Ascending aorta (tissue), 2 donors: Measurements from ENCODE around the gene GTPBP1. TPM values are rescaled to one million over a fixed set of nuclear protein-coding genes. Genes with fewer than 3 reads are reported as not detected.

ENCODE experiments used
- DNase-seq, 2 donors: peaks; one replicate each; pipeline ENCODE4 v3.0.0-alpha.2; 2019; ENCODE audit warnings: low spot score in 2 of 2
- H3K27ac ChIP-seq, 2 donors: fragments of 200-600 bp; sonication (generic); one replicate each; pipeline ENCODE4 v1.5.1; 2016 to 2017; ENCODE audit warnings: mild to moderate bottlenecking in 1 of 2
- H3K27me3 ChIP-seq: fragments of 200-600 bp; sonication (generic); one replicate; pipeline ENCODE4 v1.5.1; 2017
- H3K36me3 ChIP-seq, 2 donors: fragments of 200-600 bp; sonication (generic); one replicate each; pipeline ENCODE4 v1.5.1; 2016
- H3K4me1 ChIP-seq, 2 donors: fragments of 200-600 bp; sonication (generic); one replicate each; pipeline ENCODE4 v1.5.1; 2016 to 2017; ENCODE audit warnings: mild to moderate bottlenecking in 1 of 2
- H3K4me3 ChIP-seq, 2 donors: fragments of 200-600 bp; sonication (generic); one replicate each; pipeline ENCODE4 v1.5.1; 2016 to 2017; ENCODE audit warnings: mild to moderate bottlenecking in 1 of 2
- H3K9me3 ChIP-seq, 2 donors: fragments of 200-600 bp; sonication (generic); one replicate each; pipeline ENCODE4 v1.5.1; 2016
- CTCF ChIP-seq, 3 experiments: fragments of 200-600 bp in 2 of 3; fragments of 450-650 bp in 1 of 3; sonication (generic) in 2 of 3; IDR thresholded peaks; one replicate each; pipeline ENCODE4 v1.5.1; 2016 to 2019; ENCODE audit warnings: antibody characterized with exemption in 3 of 3, mild to moderate bottlenecking in 1 of 3, moderate library complexity in 1 of 3
- intact Hi-C: fragments of 100-400 bp; cut with DNase I; formaldehyde crosslinking; loops from one replicate; pipeline ENCODE4 v1.15.1; 2023
- total RNA-seq: library from RNA; depleted of rRNA; stranded (reverse); fragments of >200 nt; gene quantifications from one replicate; pipeline ENCODE4 v1.1.0, GENCODE V29; 2016

The GTPBP1 gene
- total RNA-seq, 1 donor from 2014 or later = 89.5 TPM

- intact Hi-C loops = loop anchor here (2.0 to 5.0 kb wide), 4 partner anchors 75 to 354 kb away; no protein-coding TSS in a partner anchor
- H3K27ac ChIP-seq = no peak overlapping the region
- no peak for TF ChIP-seq CTCF (IDR thresholded peaks at IDR 0.05)
- H3K9me3 ChIP-seq = no peaks in the 10 kb centered on the region
- no peak for DNase-seq
- no peaks in the 10 kb centered on the region for H3K27me3 ChIP-seq
- H3K4me1 ChIP-seq = peaks cover 0 to 6% of the 10 kb centered on the region in 2 donors
- no peak overlapping the region for H3K4me3 ChIP-seq
- H3K36me3 ChIP-seq = no peaks in the 10 kb centered on the region
These were observed 62.3 kb downstream of the GTPBP1 start for GRCh38 chr22:38768036-38768435.

- Histone ChIP-seq H3K9me3 (no peaks in the 10 kb centered on the region), H3K27me3 (no peaks in the 10 kb centered on the region), H3K36me3 (no peaks in the 10 kb centered on the region), H3K4me1 (no peaks in the 10 kb centered on the region), H3K27ac (no peak overlapping the region), H3K4me3 (no peak overlapping the region)
- DNase-seq = no peak
- TF ChIP-seq CTCF (IDR thresholded peaks at IDR 0.05) = no peak
- intact Hi-C loops = no loop called here
These were observed 64.7 kb downstream of the GTPBP1 start for GRCh38 chr22:38770257-38770949.

GRCh38 chr22:38772623-38772873 lies 66.8 kb downstream of the GTPBP1 start:
- no peaks in the 10 kb centered on the region for H3K4me1 ChIP-seq
- H3K27me3 ChIP-seq = no peaks in the 10 kb centered on the region
- no peaks in the 10 kb centered on the region for H3K9me3 ChIP-seq
- H3K27ac ChIP-seq = no peak overlapping the region
- intact Hi-C loops = no loop called here
- H3K4me3 ChIP-seq = no peak overlapping the region
- TF ChIP-seq CTCF (IDR thresholded peaks at IDR 0.05) = no peak
- no peak for DNase-seq
- no peaks in the 10 kb centered on the region for H3K36me3 ChIP-seq

GRCh38 chr22:38773363-38773946 lies 67.7 kb downstream of the GTPBP1 start:
- no peaks in the 10 kb centered on the region for H3K4me1 ChIP-seq
- TF ChIP-seq CTCF (IDR thresholded peaks at IDR 0.05) = no peak
- no peak for DNase-seq
- no peaks in the 10 kb centered on the region for H3K27me3 ChIP-seq
- peaks cover 0 to 2% of the 10 kb centered on the region in 2 donors for H3K36me3 ChIP-seq
- H3K9me3 ChIP-seq = no peaks in the 10 kb centered on the region
- intact Hi-C loops = no loop called here
- no peak overlapping the region for H3K4me3 ChIP-seq
- no peak overlapping the region for H3K27ac ChIP-seq

GRCh38 chr22:38774496-38775166 lies 68.9 kb downstream of the GTPBP1 start:
- Histone ChIP-seq H3K9me3 (no peaks in the 10 kb centered on the region), H3K4me3 (no peak overlapping the region), H3K36me3 (peaks cover 6 to 11% of the 10 kb centered on the region in 2 donors), H3K4me1 (no peaks in the 10 kb centered on the region), H3K27me3 (no peaks in the 10 kb centered on the region), H3K27ac (no peak overlapping the region)
- intact Hi-C loops = no loop called here
- no peak for DNase-seq
- TF ChIP-seq CTCF (IDR thresholded peaks at IDR 0.05) = no peak
